H9 (cell line): ENCODE data around the gene OR7E24. TPM values are rescaled to one million over a fixed set of nuclear protein-coding genes. Genes with fewer than 3 reads are reported as not detected.

ENCODE experiments used
- DNase-seq: peaks from one replicate; pipeline ENCODE4 v3.0.0-alpha.2; 2017
- H2AFZ ChIP-seq: one replicate; pipeline ENCODE4 v1.6.1; 2013; ENCODE audit warnings: mild to moderate bottlenecking, low read length, control low read depth, moderate library complexity
- H2AK5ac ChIP-seq: 2 replicates; pipeline ENCODE4 v1.6.1; 2013; ENCODE audit warnings: low read length, control low read depth, mixed read lengths; ENCODE audit not compliant: insufficient read length
- H2BK120ac ChIP-seq: one replicate; pipeline ENCODE4 v1.6.1; 2013; ENCODE audit warnings: low read depth, mild to moderate bottlenecking, low read length, control low read depth, inconsistent platforms; ENCODE audit not compliant: poor library complexity, severe bottlenecking
- H2BK12ac ChIP-seq: 2 replicates; pipeline ENCODE4 v1.6.1; 2013; ENCODE audit warnings: low read length, control low read depth, mixed read lengths, low read depth; ENCODE audit not compliant: insufficient read length
- H2BK15ac ChIP-seq: 2 replicates; pipeline ENCODE4 v1.6.1; 2013; ENCODE audit warnings: low read depth, low read length, control low read depth
- H2BK20ac ChIP-seq: one replicate; pipeline ENCODE4 v1.6.1; 2013; ENCODE audit warnings: low read depth, mild to moderate bottlenecking, low read length, control low read depth, inconsistent platforms; ENCODE audit not compliant: poor library complexity, severe bottlenecking
- H2BK5ac ChIP-seq: 2 replicates; pipeline ENCODE4 v1.6.1; 2013; ENCODE audit warnings: low read length, control low read depth, mixed read lengths; ENCODE audit not compliant: insufficient read length
- H3K14ac ChIP-seq: 2 replicates; pipeline ENCODE4 v1.6.1; 2013; ENCODE audit warnings: low read length, control low read depth; ENCODE audit not compliant: insufficient read depth
- H3K18ac ChIP-seq: 2 replicates; pipeline ENCODE4 v1.6.1; 2013; ENCODE audit warnings: low read depth, mild to moderate bottlenecking, mixed read lengths, low read length, control low read depth; ENCODE audit not compliant: insufficient read length
- H3K23ac ChIP-seq: 2 replicates; pipeline ENCODE4 v1.6.1; 2013; ENCODE audit warnings: low read length, control low read depth, mixed read lengths, low read depth; ENCODE audit not compliant: insufficient read length
- H3K23me2 ChIP-seq: 2 replicates; pipeline ENCODE4 v1.6.1; 2013; ENCODE audit warnings: low read depth, mild to moderate bottlenecking, mixed read lengths, low read length, control low read depth; ENCODE audit not compliant: insufficient read length, poor library complexity, severe bottlenecking
- H3K27ac ChIP-seq: 2 replicates; pipeline ENCODE4 v1.5.1; 2013; ENCODE audit warnings: low read length, control low read depth, mixed read lengths, low read depth; ENCODE audit not compliant: insufficient read length
- H3K27me3 ChIP-seq: 2 replicates; pipeline ENCODE4 v1.6.1; 2013; ENCODE audit warnings: low read length, control low read depth, inconsistent platforms; ENCODE audit not compliant: insufficient read depth
- H3K4ac ChIP-seq: 2 replicates; pipeline ENCODE4 v1.6.1; 2013; ENCODE audit warnings: low read depth, mild to moderate bottlenecking, control low read depth, inconsistent platforms, low read length, moderate library complexity
- H3K4me1 ChIP-seq: 2 replicates; pipeline ENCODE4 v1.6.1; 2013; ENCODE audit warnings: low read length, control low read depth, inconsistent platforms; ENCODE audit not compliant: insufficient read depth
- H3K4me2 ChIP-seq: 2 replicates; pipeline ENCODE4 v1.6.1; 2013; ENCODE audit warnings: low read length, control low read depth, mixed read lengths; ENCODE audit not compliant: insufficient read length, insufficient read depth
- H3K56ac ChIP-seq: 2 replicates; pipeline ENCODE4 v1.6.1; 2013; ENCODE audit warnings: low read depth, mild to moderate bottlenecking, mixed read lengths, low read length, control low read depth; ENCODE audit not compliant: insufficient read length
- H3K79me1 ChIP-seq: 2 replicates; pipeline ENCODE4 v1.6.1; 2013; ENCODE audit warnings: low read depth, mild to moderate bottlenecking, moderate library complexity, low read length, control low read depth, inconsistent platforms; ENCODE audit not compliant: insufficient read depth, poor library complexity, severe bottlenecking
- H3K79me2 ChIP-seq: 2 replicates; pipeline ENCODE4 v1.6.1; 2013; ENCODE audit warnings: low read length, control low read depth, inconsistent platforms; ENCODE audit not compliant: insufficient read depth
- H3K9ac ChIP-seq: 2 replicates; pipeline ENCODE4 v1.6.1; 2013; ENCODE audit warnings: low read length, control low read depth, mixed read lengths; ENCODE audit not compliant: insufficient read length; ENCODE audit errors: extremely low read depth
- H3K9me3 ChIP-seq: one replicate; pipeline ENCODE4 v1.6.1; 2013; ENCODE audit warnings: low read depth, low read length, inconsistent platforms; ENCODE audit not compliant: control insufficient read depth
- H3T11ph ChIP-seq: one replicate; pipeline ENCODE4 v1.6.1; 2013; ENCODE audit warnings: mild to moderate bottlenecking, low read length, control low read depth, inconsistent platforms
- H4K20me1 ChIP-seq: one replicate; pipeline ENCODE4 v1.6.1; 2013; ENCODE audit not compliant: control insufficient read depth, insufficient read length, insufficient read depth
- H4K5ac ChIP-seq: 2 replicates; pipeline ENCODE4 v1.6.1; 2013; ENCODE audit warnings: low read depth, mild to moderate bottlenecking, mixed read lengths, low read length, control low read depth; ENCODE audit not compliant: insufficient read length
- H4K8ac ChIP-seq: replicated peaks from 2 replicates; pipeline ENCODE4 v1.6.1; 2013; ENCODE audit warnings: low read length, control low read depth, mixed read lengths, low read depth; ENCODE audit not compliant: insufficient read length
- H4K91ac ChIP-seq: 2 replicates; pipeline ENCODE4 v1.6.1; 2013; ENCODE audit warnings: low read depth, mild to moderate bottlenecking, moderate library complexity, mixed read lengths, low read length, control low read depth; ENCODE audit not compliant: insufficient read length
- H3K27ac Mint-ChIP-seq, 3 experiments: 2 replicates in 2 of 3; 3 replicates in 1 of 3; pipeline ENCODE4 v1.8.0; 2020 to 2021; ENCODE audit warnings: mixed read lengths in 3 of 3, mild to moderate bottlenecking in 1 of 3, moderate library complexity in 1 of 3
- H3K27me3 Mint-ChIP-seq: 2 replicates; pipeline ENCODE4 v1.8.0; 2021; ENCODE audit warnings: low read depth, mild to moderate bottlenecking, moderate library complexity, mixed read lengths
- H3K36me3 Mint-ChIP-seq, 3 experiments: 2 replicates in 2 of 3; 3 replicates in 1 of 3; pipeline ENCODE4 v1.8.0; 2020 to 2021; ENCODE audit warnings: low read depth in 3 of 3, mixed read lengths in 3 of 3; ENCODE audit not compliant: insufficient read depth in 1 of 3
- H3K4me1 Mint-ChIP-seq, 2 experiments: 2 replicates each; pipeline ENCODE4 v1.8.0; 2020; ENCODE audit warnings: mixed read lengths in 2 of 2
- H3K4me3 Mint-ChIP-seq, 2 experiments: 2 replicates in 1 of 2; 3 replicates in 1 of 2; pipeline ENCODE4 v1.8.0; 2020 to 2021; ENCODE audit warnings: mild to moderate bottlenecking in 2 of 2, mixed read lengths in 2 of 2, moderate library complexity in 1 of 2
- H3K9me3 Mint-ChIP-seq, 2 experiments: 2 replicates in 1 of 2; 3 replicates in 1 of 2; pipeline ENCODE4 v1.8.0; 2020; ENCODE audit warnings: mild to moderate bottlenecking in 2 of 2, mixed read lengths in 2 of 2, moderate library complexity in 1 of 2
- CTCF ChIP-seq: fragments of 200-600 bp; sonication (generic); conservative IDR thresholded peaks from 3 replicates; pipeline ENCODE4 v1.8.0; 2021; ENCODE audit warnings: antibody characterized with exemption, mild to moderate bottlenecking
- WGBS: extraction: QIAGEN DNeasy Blood & Tissue Kit; methylation state at CpG from one replicate; pipeline ENCODE4 v1.1.7; 2013; ENCODE audit warnings: missing lambda C conversion rate, low lambda C conversion rate, mixed read lengths; ENCODE audit not compliant: insufficient read length; ENCODE audit errors: extremely low coverage; 5-methylcytosine and 5-hydroxymethylcytosine counted together
- total RNA-seq: library from RNA; stranded (reverse); gene quantifications from 2 replicates; pipeline ENCODE4 v1.2.1, GENCODE V29; 2021

The OR7E24 gene
- total RNA-seq, 1 experiment from 2014 or later: not detected

- Histone ChIP-seq H2AFZ (no peak overlapping the region), H3K4ac (no peak overlapping the region), H3K56ac (no peak overlapping the region), H3K9ac (no peak overlapping the region), H3K4me1 (no peaks in the 10 kb centered on the region), H4K20me1 (no peaks in the 10 kb centered on the region), H3K79me2 (no peaks in the 10 kb centered on the region), H3K23me2 (no peaks in the 10 kb centered on the region), H3K27me3 (no peaks in the 10 kb centered on the region), H2AK5ac (no peak overlapping the region), H3K9me3 (peaks cover 15% of the 10 kb centered on the region), H3K14ac (no peak overlapping the region), H3K23ac (no peak overlapping the region), H3K79me1 (no peaks in the 10 kb centered on the region), H2BK20ac (no peak overlapping the region), H2BK15ac (no peak overlapping the region), H3K27ac (no peak overlapping the region), H2BK5ac (no peak overlapping the region), H3T11ph (no peak overlapping the region), H3K18ac (no peak overlapping the region), H3K4me2 (no peak overlapping the region), H2BK12ac (no peak overlapping the region), H4K91ac (no peak overlapping the region), H4K8ac (no peak overlapping the region), H4K5ac (no peak overlapping the region), H2BK120ac (no peak overlapping the region)
- H3K27me3 Mint-ChIP-seq: peaks cover 3% of the 10 kb centered on the region
- peaks cover 0 to 3% (median 0%) of the 10 kb centered on the region in 3 experiments; a peak in 4 of 7 replicates for H3K36me3 Mint-ChIP-seq
- H3K27ac Mint-ChIP-seq: no peak overlapping the region
- no CpG with 5 or more reads among the region's 13 CpGs for WGBS
- peak; percentile 78 for DNase-seq
- H3K9me3 Mint-ChIP-seq: peaks cover 64 to 69% of the 10 kb centered on the region in 2 experiments
- H3K4me1 Mint-ChIP-seq: no peaks in the 10 kb centered on the region
- TF ChIP-seq CTCF: peak; percentile 92
- H3K4me3 Mint-ChIP-seq: no peak overlapping the region
Observed at GRCh38 chr19:9205501-9206113, 45.1 kb upstream of the OR7E24 start.
